HG02763 (cell line): Measurements from ENCODE around the gene JAK1.

ENCODE experiments used
- ATAC-seq: cut with Tn5 transposase; IDR thresholded peaks from one replicate; pipeline ENCODE4 v1.9.1; 2021; ENCODE audit warnings: mild to moderate bottlenecking, moderate library complexity; ENCODE audit not compliant: unreplicated experiment

Gene JAK1

DNA sequence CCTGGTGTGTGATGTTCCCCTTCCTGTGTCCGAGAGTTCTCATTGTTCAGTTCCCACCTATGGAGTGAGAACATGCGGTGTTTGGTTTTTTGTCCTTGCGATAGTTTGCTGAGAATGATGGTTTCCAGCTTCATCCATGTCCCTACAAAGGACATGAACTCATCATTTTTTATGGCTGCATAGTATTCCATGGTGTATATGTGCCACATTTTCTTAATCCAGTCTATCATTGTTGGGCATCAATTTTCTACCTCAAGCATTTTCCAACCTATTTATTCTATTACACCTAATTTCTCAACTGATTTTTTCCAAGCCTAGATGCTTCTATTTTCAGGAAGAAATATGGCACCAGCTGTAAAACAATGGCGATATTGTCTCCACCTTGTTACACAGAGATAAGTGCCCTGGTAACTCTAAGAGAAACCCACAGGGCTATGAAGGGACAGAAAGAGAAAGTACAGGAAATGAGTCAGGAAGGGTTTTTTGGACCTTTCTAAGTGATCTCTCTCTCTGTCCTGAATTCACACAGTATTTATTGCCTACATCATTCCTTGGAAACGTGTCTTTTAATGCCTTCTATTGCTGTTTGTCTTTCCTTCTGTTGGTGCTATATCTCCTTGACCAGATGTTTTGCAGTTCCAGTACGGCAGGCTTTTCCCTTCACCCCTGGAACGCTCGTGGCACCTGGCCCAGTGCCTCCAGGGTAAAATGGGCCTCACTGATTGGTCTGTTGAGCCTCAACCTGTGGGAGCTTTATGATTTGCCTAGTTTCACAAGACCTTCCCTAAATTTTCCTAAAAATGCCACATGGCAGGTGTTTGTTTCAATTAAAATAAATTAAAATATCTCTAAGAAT, 14.6 kb upstream of the JAK1 start:
- ATAC-seq = no peak

GRCh38 chr1:64979358-64979757, 13.0 kb upstream of the JAK1 start:
- no peak for ATAC-seq

DNA sequence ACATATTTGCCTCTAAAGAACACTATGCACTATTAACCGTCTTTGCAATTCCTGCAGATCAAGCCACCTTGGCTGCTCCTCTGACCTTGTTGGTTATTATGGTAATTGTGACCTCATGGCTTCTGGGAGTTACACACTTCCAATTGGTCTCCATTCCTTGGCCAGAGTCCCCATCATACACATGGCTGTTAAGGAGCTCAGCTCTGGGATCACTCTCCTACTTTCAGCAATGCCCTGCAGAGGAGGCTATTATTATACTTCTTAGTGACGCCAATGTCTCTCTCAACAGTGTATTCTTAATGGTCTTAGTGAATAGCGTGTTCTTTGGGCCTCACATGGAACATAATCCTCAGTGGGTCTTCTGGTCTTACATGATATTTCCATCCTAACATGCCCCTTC, 10.0 kb upstream of the JAK1 start:
- ATAC-seq = no peak

GRCh38 chr1:64975740-64976139, 9.4 kb upstream of the JAK1 start:
- no peak for ATAC-seq

GRCh38 chr1:64975127-64975526, 8.8 kb upstream of the JAK1 start:
- ATAC-seq = no peak

GRCh38 chr1:64974288-64974825, 8.0 kb upstream of the JAK1 start:
- no peak for ATAC-seq

DNA sequence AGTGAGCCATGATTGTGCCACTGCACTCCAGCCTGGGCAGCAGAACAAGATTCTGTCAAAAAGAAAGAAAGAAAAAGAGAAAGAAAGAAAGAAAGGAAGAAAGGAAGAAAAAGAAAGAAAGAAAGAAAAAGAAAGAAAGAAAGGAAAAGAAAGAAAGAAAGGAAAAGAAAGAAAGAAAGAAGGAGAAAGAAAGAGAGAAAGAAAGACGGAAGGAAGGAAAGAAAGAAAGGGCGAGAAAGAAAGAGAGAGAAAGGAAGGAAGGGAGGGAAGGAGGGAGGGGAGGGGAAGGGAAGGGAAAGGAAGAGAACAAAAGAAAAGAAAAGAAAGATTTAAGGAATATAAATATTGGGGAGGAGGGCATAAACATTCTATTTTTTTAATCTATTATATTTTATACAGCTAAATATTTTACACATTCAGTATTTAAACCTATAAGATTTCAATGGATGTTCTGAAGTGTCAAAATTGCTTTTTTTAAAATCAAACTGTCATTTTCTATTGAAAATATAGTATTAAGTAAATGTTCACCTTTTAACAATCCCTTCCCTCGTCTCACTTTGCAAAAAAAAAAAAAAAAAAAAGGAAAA, 6.8 kb upstream of the JAK1 start:
- no peak for ATAC-seq

DNA sequence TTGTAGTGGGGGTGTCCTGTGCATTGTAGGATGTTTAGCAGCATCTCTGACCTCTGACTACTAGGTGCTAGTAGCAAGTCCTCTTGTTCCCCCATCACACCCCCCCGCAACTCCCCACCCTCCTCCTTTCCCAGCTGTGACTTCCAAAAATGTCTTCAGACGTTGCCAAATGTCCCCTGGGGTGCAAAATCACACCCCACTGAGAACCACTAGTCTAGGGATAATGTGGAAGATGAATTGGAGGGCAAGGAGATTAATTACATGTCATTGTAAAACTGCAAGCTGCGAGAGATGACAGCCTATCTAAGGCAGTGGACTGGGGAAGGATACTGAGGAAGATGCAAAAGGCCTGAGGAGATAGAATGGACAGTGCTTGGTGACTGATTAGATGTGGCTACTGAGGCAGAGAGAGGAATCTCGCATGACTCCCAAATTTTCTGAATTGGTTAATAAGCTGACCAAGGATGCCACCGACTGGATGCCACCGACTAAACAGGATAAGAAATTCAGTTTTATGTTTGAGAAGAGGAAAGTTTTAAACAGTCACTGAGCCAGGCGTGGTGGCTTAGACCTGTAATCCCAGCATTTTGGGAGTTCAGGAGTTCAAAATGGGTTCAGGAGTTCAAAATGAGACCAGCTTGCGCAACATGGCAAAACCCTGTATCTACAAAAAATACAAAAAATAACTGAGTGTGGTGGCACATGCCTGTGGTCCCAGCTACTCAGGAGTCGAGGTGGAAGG, 3.1 kb upstream of the JAK1 start:
- ATAC-seq = no peak

GRCh38 chr1:64967381-64967780, 1.0 kb upstream of the JAK1 start:
- no peak for ATAC-seq

GRCh38 chr1:64965366-64966157, 787 bp downstream of the JAK1 start:
- ATAC-seq = peak; percentile 41

DNA sequence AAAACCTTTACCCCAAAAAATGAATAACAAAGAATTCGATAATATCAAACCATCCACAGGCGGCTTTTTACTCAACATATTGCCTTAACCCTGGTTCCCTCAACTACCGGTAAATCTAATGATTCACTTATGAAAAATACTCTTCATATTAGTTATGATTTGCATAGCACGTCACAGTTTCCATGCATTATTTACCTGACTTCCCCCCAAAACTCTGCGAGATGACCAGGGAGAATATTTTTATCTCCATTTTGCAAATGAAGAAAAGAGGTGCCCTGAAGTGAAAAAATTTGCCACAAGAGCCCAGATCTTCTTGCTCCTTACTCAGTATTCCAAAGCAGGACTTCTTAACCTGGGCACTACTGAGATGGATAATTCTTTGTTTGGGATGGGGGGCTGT, 2.9 kb downstream of the JAK1 start:
- ATAC-seq = no peak

GRCh38 chr1:64962441-64962840, 3.9 kb downstream of the JAK1 start:
- ATAC-seq = no peak

GRCh38 chr1:64961923-64962322, 4.4 kb downstream of the JAK1 start:
- no peak for ATAC-seq

- peak; percentile 63 for ATAC-seq
These were observed 5.6 kb downstream of the JAK1 start for GRCh38 chr1:64960731-64961130.

DNA sequence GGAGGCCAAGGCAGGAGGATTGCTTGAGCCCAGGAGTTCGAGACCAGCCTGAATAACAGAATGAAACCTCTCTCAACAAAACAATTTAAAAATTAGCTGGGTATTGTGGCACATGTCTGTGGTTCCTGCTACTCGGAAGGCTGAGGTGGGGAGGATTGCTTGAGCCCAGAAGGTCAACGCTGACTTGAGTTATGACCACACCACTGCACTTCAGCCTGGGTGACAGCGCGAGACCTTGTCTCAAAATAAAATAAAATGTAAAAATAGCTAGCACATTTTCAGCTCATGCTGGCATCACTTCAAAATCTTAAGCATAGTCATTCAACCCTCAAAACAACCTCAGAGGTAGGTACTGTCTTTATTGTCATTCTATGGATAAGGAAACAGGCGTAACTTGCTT, 6.4 kb downstream of the JAK1 start:
- ATAC-seq = no peak

DNA sequence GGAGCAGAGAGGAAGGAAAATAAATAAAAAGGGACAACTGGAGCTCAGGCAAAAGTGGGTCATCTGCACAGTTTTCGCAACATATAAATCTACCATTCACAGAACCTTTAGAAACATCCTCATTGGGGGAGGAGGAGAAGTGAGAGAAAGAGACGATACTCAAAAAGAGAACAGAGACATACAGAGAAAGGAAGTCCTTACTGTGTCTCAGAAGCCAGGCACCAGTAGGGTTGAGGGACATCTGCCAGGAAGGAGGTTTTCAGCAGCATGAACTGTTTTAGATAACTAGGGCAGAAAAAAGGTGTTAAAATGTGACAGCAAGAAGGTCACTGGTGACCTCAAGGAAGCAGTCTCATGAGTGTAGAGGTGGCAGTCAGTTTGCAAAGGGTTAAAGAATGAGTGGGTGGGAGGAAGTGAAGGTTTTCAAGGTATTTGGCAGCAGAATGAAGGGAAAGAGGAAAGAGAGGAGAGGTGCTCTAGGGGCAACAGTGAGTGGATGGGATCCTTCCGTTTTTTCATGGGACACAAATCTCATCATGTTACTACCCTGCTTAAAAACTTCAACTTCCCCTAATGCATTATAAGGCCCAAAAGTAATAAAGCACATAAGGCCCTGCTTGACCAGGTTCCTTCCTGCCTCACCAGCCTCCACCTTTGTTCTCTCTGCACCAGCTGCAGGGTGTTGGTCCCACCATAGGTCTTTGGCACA, 9.5 kb downstream of the JAK1 start:
- peak; percentile 82 for ATAC-seq

DNA sequence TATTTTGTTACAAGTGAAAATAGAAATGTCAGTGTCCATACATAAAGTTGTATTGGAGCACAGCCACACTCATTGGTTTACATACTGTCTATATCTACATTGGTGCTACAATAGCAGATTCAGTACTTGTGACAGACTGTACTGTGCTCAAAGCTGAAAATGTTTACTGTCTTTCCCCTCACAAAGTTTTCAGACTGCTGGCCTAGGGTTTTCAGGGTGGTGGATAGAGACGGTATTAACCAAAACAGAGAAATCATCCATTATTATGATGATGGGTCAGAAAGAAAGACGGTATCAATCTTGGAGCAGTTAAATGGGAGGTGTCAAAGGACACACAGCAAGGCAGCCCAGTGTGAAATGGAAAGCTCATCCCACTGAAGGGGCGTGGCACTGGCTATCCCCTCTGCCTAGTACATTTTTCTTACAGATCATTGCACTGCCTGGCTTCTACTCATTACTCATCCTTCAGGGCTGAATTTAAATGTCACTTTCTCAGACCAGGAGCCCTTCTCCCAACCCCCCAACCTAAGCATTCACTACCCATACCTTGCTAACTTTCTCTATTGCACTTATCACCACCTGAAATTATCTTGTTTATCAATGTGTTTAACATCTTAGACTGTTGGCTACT, 10.2 kb downstream of the JAK1 start:
- no peak for ATAC-seq

- ATAC-seq = no peak
These were observed 11.0 kb downstream of the JAK1 start for GRCh38 chr1:64955097-64956009.

DNA sequence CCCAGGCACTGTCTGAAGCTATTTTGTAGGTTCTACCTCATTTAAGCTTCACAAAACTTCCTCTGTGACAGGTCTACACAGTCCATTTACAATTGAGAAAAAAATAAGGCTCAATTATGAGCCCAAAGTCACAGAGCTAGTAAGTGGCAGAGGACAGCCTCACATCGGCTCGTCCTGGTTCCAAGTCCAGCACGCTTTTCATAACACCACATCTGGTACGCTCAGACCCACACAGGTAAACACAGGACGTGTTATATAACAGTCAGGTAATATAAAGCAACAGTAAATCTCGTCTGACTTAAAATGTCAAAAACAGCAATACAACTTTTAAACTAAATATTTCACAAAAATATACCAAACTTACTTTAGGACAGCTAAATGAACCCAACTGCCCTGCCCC, 13.1 kb downstream of the JAK1 start:
- ATAC-seq = no peak
